ENCODE results near the gene CNGA2. TPM values are rescaled to one million over a fixed set of nuclear protein-coding genes. Genes with fewer than 3 reads are reported as not detected.

The CNGA2 gene
- total and polyA plus RNA-seq, 2 donors (not counting 3 experiments of a cell fraction or from before 2014, with no cell fraction given) = not detected

DNA sequence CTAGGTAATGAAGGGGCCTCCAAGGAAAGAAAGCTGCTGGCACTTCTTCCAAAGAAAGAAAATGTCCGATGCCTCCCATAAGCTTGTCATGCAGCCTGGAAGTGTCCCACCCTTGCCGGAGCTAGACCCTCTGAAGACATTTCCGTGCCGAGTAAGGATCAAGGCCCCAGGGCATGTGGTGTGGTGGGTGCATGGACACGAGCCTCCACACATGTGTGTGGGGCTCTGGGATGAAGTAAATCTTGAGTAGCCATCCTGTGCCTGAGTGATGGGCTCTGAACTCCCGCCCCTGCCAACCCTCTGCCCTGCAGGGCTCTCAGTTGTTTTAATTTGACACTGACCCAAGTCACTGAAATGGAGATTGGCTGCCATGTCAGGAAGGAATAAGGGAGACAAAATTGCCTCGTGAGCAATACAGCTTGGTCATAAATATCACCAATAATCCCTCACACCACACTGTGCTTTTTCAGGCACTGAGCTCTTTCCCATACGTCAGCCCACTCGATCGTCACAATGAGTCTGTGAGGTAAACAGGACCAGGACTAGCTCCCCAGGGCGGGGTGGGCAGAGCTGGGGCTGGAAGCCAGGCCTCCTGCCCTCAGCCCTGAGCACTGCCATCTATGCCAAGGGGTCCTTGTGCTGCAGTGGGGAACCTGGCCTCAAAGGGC is 24.6 kb downstream of the CNGA2 start:
- dilution Hi-C loops (cut with MboI; ENCODE audit: extremely low pct_ligation_motif_present, low sequenced_read_pairs) = no loop called here
- H3K79me2 ChIP-seq (ENCODE audit: control insufficient read depth, insufficient read depth, low read length) = no peaks in the 10 kb centered on the region
- ChIA-PET POLR2A (no interaction called here), CTCF (no interaction called here)
- H3K9me3 ChIP-seq (replicated peaks; ENCODE audit: control insufficient read depth, insufficient read depth, low read length) = no peaks in the 10 kb centered on the region
- H3K9me1 ChIP-seq (replicated peaks; ENCODE audit: control insufficient read depth, extremely low read depth, insufficient read depth, low read length) = no peaks in the 10 kb centered on the region
- no peaks in the 10 kb centered on the region for H3K27me3 ChIP-seq (ENCODE audit: control insufficient read depth in 2 of 2, insufficient read depth in 2 of 2, low read length in 2 of 2)
- H3K4me1 ChIP-seq (ENCODE audit: control insufficient read depth, extremely low read depth, insufficient read depth, low read length) = no peaks in the 10 kb centered on the region
- no peak overlapping the region for H2AFZ ChIP-seq (ENCODE audit: low read depth, low read length)
- H3K4me2 ChIP-seq (ENCODE audit: insufficient read depth, low read length) = no peak overlapping the region
- no TSS peak for BruUV-seq (replicated peaks)
- no peaks in the 10 kb centered on the region for H4K20me1 ChIP-seq (replicated peaks; ENCODE audit: control insufficient read depth, extremely low read depth, insufficient read depth, low read length)
- TF ChIP-seq MYC (IDR thresholded peaks at IDR 0.05; ENCODE audit: low read depth, low read length) = no peak
- no peak for TF ChIP-seq JUN (IDR thresholded peaks at IDR 0.05; ENCODE audit: borderline replicate concordance, insufficient read depth, insufficient read length, low read depth)
- TF ChIP-seq, protein P1, sequence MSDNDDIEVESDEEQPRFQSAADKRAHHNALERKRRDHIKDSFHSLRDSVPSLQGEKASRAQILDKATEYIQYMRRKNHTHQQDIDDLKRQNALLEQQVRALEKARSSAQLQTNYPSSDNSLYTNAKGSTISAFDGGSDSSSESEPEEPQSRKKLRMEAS (IDR thresholded peaks at IDR 0.05; ENCODE audit: insufficient read depth, insufficient read length) = no peak
- no peak overlapping the region for H3K9ac ChIP-seq (replicated peaks; ENCODE audit: extremely low read depth, insufficient read depth, low read length)
- no peak for DNase-seq (ENCODE audit: low read depth, low spot score)
- no peak overlapping the region for H3K4me3 ChIP-seq (replicated peaks in 1 of 3; ENCODE audit: insufficient read depth in 1 of 3, low read depth in 1 of 3, low read length in 3 of 3)
- H3K36me3 ChIP-seq (ENCODE audit: control insufficient read depth in 2 of 2, extremely low read depth in 1 of 2, insufficient read depth in 2 of 2, low read length in 2 of 2) = no peaks in the 10 kb centered on the region
- intact Hi-C loops (cut with micrococcal nuclease) = no loop called here
- FAIRE-seq = no peak
- H3K27ac ChIP-seq (ENCODE audit: insufficient read depth, low read depth, low read length) = no peak overlapping the region

DNA sequence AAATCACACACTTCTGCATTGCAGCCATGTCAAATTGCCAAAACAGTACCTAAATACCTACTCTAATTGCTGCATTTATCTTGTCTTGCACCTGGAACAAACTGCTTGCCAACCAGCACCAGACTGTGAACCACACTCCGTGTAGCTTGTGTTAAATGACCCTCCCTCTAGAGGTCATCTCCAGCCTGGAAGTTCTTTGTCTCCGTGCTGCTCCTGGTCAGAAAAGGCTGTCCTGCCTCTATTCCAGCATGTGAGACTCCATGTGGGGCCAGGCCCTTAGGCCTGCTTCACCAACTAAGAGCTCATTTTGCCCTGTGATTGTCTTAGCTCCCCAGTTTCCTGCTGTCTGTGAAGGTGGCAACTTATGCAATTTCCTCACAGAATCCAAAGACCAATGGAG is 28.3 kb downstream of the CNGA2 start:
- FAIRE-seq = no peak
- POLR2A ChIA-PET = no interaction called here
- Histone ChIP-seq H3K36me3 (ENCODE audit: control insufficient read depth in 2 of 2, extremely low read depth in 1 of 2, insufficient read depth in 2 of 2, low read length in 2 of 2) (no peaks in the 10 kb centered on the region), H3K9ac (replicated peaks; ENCODE audit: extremely low read depth, insufficient read depth, low read length) (no peak overlapping the region), H3K9me3 (replicated peaks; ENCODE audit: control insufficient read depth, insufficient read depth, low read length) (no peaks in the 10 kb centered on the region), H3K4me1 (ENCODE audit: control insufficient read depth, extremely low read depth, insufficient read depth, low read length) (no peaks in the 10 kb centered on the region), H4K20me1 (replicated peaks; ENCODE audit: control insufficient read depth, extremely low read depth, insufficient read depth, low read length) (no peaks in the 10 kb centered on the region), H3K79me2 (ENCODE audit: control insufficient read depth, insufficient read depth, low read length) (no peaks in the 10 kb centered on the region), H3K4me3 (replicated peaks in 1 of 3; ENCODE audit: insufficient read depth in 1 of 3, low read depth in 1 of 3, low read length in 3 of 3) (no peak overlapping the region), H3K27me3 (ENCODE audit: control insufficient read depth in 2 of 2, insufficient read depth in 2 of 2, low read length in 2 of 2) (no peaks in the 10 kb centered on the region), H3K4me2 (ENCODE audit: insufficient read depth, low read length) (no peak overlapping the region), H2AFZ (ENCODE audit: low read depth, low read length) (no peak overlapping the region), H3K9me1 (replicated peaks; ENCODE audit: control insufficient read depth, extremely low read depth, insufficient read depth, low read length) (no peaks in the 10 kb centered on the region), H3K27ac (ENCODE audit: insufficient read depth, low read depth, low read length) (no peak overlapping the region)
- DNase-seq (ENCODE audit: low read depth, low spot score) = no peak
- intact Hi-C loops (cut with micrococcal nuclease) = no loop called here
- TF ChIP-seq POLR2A (IDR thresholded peaks at IDR 0.05; ENCODE audit: low read depth, low read length) (no peak), FOS (IDR thresholded peaks at IDR 0.05; ENCODE audit: borderline replicate concordance, insufficient read depth, low read length) (no peak), CTCF (IDR thresholded peaks at IDR 0.05; ENCODE audit: extremely low read depth in 1 of 2, insufficient read depth in 1 of 2, low read depth in 1 of 2, low read length in 2 of 2) (no peak), MYC (IDR thresholded peaks at IDR 0.05; ENCODE audit: low read depth, low read length) (no peak), EZH2 (IDR thresholded peaks at IDR 0.05; ENCODE audit: borderline replicate concordance, low read depth, low read length, severe bottlenecking) (no peak), POLR2AphosphoS5 (IDR thresholded peaks at IDR 0.05; ENCODE audit: insufficient read depth, low read depth, low read length) (no peak), JUN (IDR thresholded peaks at IDR 0.05; ENCODE audit: borderline replicate concordance, insufficient read depth, insufficient read length, low read depth) (no peak), GATA2 (IDR thresholded peaks at IDR 0.05; ENCODE audit: insufficient read depth, insufficient read length, low read depth, low read length) (no peak)
- TF ChIP-seq, protein P1 (IDR thresholded peaks at IDR 0.05; ENCODE audit: insufficient read depth, insufficient read length) = no peak
- dilution Hi-C loops (cut with MboI; ENCODE audit: extremely low pct_ligation_motif_present, low sequenced_read_pairs) = no loop called here
- no TSS peak for BruUV-seq (replicated peaks)
- CTCF ChIA-PET = interaction anchor here (1.0 to 1.2 kb wide), 2 partner anchors 9 to 870 kb away, joined by 4 to 5 read pairs; no protein-coding TSS in a partner anchor
